Erythroblast (primary cell): ENCODE results near the gene OSM.
"Not testable (repeated sequence)": the region's sequence is repeated elsewhere in the genome, so short reads cannot be mapped to it uniquely, and the experiment has no call there.

Source experiments
- GATA1 ChIP-seq: IDR thresholded peaks from 2 replicates; pipeline ENCODE4 v1.6.1; 2011; ENCODE audit warnings: low read depth, mild to moderate bottlenecking, control low read depth, low read length, moderate library complexity
- POLR2A ChIP-seq: IDR thresholded peaks from 2 replicates; pipeline ENCODE4 v1.6.1; 2011; ENCODE audit warnings: mild to moderate bottlenecking, low read length

DNA sequence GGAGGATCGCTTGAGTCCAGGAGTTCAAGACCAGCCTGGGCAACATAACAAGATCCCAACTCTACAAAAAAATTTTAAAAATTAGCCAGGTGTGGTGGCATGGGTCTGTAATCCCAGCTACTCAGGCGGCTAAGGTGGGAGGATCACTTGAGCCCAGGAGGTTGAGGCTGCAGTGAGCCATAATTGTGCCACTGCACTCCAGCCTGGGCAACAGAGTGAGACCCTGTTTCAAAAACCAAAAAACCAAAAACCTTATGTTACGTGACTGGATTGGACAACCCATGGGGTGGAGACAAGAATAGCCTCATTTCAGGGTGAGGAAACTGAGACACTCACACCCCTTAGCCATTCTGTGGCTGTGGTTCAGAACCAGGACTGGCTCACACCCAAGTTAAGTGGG is 50.4 kb downstream of the OSM start:
- not testable (repeated sequence) for TF ChIP-seq POLR2A, GATA1
